GM10248 (cell line): ENCODE data around the gene GPHN.
A peak's percentile ranks its signal among the peaks of the same experiment; 100 is the strongest.

Experiments used
- CTCF ChIA-PET: fragments of 300-600 bp; sonication (Branson Sonifier 250); formaldehyde crosslinking; extraction: SDS; loops from one replicate; lab custom pipeline; 2021; ENCODE audit warnings: antibody characterized with exemption; lab: Yijun Ruan, JAX
- POLR2A ChIA-PET: fragments of 350-650 bp; sonication (Branson Sonifier 250); formaldehyde crosslinking; extraction: SDS; loops from one replicate; lab custom pipeline; 2020; ENCODE audit warnings: antibody characterized with exemption; lab: Yijun Ruan, JAX
- DNase-seq: peaks from one replicate; pipeline ENCODE4 v3.0.0; 2012; ENCODE audit errors: extremely low spot score
- TF ChIP-seq, protein P1 (sequence below): IDR thresholded peaks from 2 replicates; pipeline ENCODE4 v1.5.1; 2012; ENCODE audit warnings: mild to moderate bottlenecking, low read depth; ENCODE audit errors: extremely low read depth, missing control alignments, control extremely low read depth

The GPHN gene

GRCh38 chr14:67129768-67130167, 621.8 kb downstream of the GPHN start:
- ChIA-PET CTCF (interaction anchor here (1.0 kb wide), 1 partner anchor 16 kb away, joined by 3 read pairs; no protein-coding TSS in a partner anchor), POLR2A (no interaction called here)
- DNase-seq, result no peak
- TF ChIP-seq, protein P1, sequence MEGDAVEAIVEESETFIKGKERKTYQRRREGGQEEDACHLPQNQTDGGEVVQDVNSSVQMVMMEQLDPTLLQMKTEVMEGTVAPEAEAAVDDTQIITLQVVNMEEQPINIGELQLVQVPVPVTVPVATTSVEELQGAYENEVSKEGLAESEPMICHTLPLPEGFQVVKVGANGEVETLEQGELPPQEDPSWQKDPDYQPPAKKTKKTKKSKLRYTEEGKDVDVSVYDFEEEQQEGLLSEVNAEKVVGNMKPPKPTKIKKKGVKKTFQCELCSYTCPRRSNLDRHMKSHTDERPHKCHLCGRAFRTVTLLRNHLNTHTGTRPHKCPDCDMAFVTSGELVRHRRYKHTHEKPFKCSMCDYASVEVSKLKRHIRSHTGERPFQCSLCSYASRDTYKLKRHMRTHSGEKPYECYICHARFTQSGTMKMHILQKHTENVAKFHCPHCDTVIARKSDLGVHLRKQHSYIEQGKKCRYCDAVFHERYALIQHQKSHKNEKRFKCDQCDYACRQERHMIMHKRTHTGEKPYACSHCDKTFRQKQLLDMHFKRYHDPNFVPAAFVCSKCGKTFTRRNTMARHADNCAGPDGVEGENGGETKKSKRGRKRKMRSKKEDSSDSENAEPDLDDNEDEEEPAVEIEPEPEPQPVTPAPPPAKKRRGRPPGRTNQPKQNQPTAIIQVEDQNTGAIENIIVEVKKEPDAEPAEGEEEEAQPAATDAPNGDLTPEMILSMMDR, result no peak

GRCh38 chr14:67131691-67132090, 623.7 kb downstream of the GPHN start:
- ChIA-PET POLR2A (no interaction called here), CTCF (interaction anchor here (1.3 to 1.5 kb wide), 2 partner anchors 17 to 44 kb away, joined by 3 to 4 read pairs; no protein-coding TSS in a partner anchor)
- no peak for DNase-seq
- TF ChIP-seq, protein P1, result no peak

DNA sequence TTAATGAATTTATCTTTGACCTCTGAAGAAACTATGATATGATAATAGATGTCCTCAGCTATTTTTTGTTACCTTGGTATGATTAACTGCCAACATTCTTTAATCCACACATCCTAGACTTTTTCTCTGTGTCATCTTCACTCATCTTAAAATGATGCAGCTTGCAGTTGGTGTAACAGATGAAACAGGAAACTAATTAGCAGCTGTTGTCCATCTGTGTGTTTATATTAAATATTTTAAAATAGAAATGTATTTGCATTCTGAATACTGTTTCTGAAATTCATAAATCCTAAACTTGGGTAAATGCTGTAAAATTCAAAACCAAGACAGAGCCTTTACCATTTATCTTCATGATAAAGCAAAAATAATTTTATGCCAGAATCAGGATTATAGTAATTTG, 625.2 kb downstream of the GPHN start:
- CTCF ChIA-PET, result interaction anchor here (1.0 to 3.4 kb wide), 2 partner anchors 10 to 18 kb away, joined by 3 to 9 read pairs; no protein-coding TSS in a partner anchor
- POLR2A ChIA-PET, result no interaction called here
- TF ChIP-seq, protein P1, result no peak
- DNase-seq, result no peak

DNA sequence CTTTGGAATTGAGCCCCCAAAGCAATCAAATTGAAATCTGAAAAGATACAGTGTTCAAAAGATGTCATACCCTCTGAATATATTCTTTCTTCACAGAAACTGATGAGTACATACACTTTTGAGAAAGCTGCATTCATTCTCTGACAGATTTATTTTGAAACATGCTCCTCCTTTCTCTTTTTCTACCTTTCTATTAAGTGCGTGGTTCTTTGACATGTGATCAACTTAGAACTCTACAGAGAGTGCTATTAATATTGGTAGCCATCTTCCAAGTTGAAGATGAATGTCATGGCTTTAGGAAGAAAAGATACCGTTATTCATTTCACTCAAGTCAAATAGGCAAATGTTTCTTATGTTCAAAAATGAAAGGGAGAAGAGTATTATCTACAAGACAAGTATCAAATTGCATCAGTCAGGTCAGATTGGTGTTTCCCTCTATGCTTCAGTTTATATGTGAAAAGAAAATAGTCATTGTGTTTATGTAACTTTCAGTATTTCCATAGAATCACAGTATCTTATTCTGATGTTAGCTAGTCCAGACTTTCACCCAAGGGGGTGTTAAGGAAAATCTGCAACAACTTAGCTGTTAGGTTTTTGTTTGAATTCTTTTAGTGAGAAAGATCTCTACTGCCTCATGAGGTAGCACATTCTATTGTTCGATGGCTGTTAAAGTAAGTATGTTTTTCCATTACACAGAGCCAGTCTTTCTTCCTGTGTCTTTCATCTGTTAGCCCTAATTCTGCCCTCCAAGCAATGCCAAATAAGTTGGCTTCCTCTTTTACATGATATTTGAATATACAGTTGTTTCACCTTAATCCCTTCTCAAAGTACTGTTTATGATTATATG, 625.9 kb downstream of the GPHN start:
- ChIA-PET CTCF (interaction anchor here (3.4 kb wide), 1 partner anchor 10 kb away, joined by 9 read pairs; no protein-coding TSS in a partner anchor), POLR2A (no interaction called here)
- DNase-seq, result no peak
- TF ChIP-seq, protein P1, result no peak

DNA sequence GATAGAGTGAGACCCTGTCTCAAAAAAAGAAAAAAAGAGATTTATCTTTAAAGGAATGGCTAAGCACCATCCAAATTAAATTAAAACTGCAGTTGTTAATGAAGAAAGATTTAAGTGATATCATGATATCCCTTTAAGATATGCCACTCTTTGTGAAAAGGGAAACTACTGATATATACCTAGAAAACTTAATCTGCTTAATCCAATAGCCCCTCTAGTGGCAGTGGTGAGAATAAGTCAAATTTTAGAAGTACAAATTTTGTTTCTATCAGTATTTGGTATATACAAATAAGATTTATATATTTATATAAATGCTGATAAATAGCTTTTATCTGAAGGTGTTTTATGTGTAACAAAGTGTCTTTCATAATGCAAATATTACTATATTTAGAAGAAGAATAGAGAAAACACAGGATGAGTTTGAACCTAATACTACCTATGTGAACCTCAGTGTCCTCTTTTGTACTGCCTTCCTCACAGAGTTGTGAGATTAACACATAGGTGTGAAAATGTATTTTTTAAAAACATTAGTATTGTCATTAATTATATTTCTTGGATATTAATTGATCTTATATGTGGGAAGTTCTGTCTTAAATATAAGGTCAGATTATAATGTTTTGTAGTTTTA, 629.9 kb downstream of the GPHN start:
- CTCF ChIA-PET, result interaction anchor here (0.6 to 1.3 kb wide), 3 partner anchors 14 to 641 kb away, joined by 3 read pairs; no protein-coding TSS in a partner anchor
- POLR2A ChIA-PET, result no interaction called here
- TF ChIP-seq, protein P1, result peak; percentile 10
- DNase-seq, result peak; percentile 25

DNA sequence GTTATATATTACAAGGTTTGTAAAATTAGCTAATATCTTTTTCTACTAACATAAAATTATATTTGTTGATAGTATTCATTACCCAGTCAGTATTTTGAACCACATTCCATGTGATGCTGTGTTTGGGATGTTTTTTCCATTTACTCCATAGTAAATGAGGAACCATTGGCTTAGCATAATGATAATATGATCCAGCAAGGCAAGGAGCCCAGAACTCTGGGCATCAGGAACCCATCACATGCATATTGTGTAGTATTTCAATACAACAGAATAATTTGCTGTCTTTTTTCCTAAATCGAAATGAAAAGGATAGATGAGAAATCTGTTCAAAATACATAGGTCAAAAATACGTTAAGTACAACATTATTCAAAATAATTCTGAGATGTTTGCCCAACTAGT, 632.6 kb downstream of the GPHN start:
- ChIA-PET POLR2A (no interaction called here), CTCF (no interaction called here)
- TF ChIP-seq, protein P1, result no peak
- DNase-seq, result no peak
